ENCODE results near the gene RORC. TPM values are rescaled to one million over a fixed set of nuclear protein-coding genes. Genes with fewer than 3 reads are reported as not detected.

RORC gene
- polyA plus RNA-seq, 3 donors = 0.03 TPM; not detected in 2

DNA sequence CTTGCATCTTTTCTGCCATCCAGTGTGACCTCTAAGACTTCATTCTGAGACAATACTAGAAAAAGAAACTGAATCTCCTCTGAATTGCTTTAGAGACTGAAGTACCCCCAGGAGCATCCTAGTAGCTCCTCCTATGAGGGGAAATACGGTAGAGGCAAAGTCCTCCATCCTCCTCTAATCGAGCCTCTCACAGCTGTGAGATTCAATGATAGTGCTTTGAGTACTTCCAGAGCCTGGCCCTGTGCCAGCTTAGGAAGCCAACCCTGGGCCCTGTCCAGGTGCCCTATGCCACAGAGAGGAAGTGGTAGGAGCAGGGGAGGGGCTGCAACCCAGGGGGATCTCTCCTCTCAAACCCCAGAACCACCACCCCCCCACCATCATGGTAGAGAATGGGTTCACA is 10.7 kb downstream of the RORC start:
- no peaks in the 10 kb centered on the region for H3K36me3 Mint-ChIP-seq
- Histone ChIP-seq H3K79me2 (ENCODE audit: insufficient read depth, low read length) (no peaks in the 10 kb centered on the region), H3K9me3 (replicated peaks in 1 of 2; ENCODE audit: control insufficient read depth in 1 of 2, insufficient read depth in 1 of 2, low read length in 2 of 2) (no peaks in the 10 kb centered on the region), H3K4me3 (replicated peaks in 1 of 3; ENCODE audit: low read depth in 2 of 3, low read length in 3 of 3) (no peak overlapping the region), H2AFZ (ENCODE audit: insufficient read depth, low read depth, low read length, poor library complexity, severe bottlenecking) (no peak overlapping the region), H3K36me3 (replicated peaks in 1 of 2; ENCODE audit: control insufficient read depth in 1 of 2, insufficient read depth in 2 of 2, low read length in 2 of 2) (no peaks in the 10 kb centered on the region), H4K20me1 (ENCODE audit: insufficient read depth, low read length) (no peaks in the 10 kb centered on the region), H3K4me2 (replicated peaks; ENCODE audit: extremely low read depth, low read length, poor library complexity, severe bottlenecking) (no peak overlapping the region), H3K4me1 (ENCODE audit: control insufficient read depth in 1 of 2, insufficient read depth in 2 of 2, low read length in 2 of 2) (peaks cover 8 to 10% of the 10 kb centered on the region in 2 donors), H3K9ac (ENCODE audit: insufficient read depth, low read length, poor library complexity, severe bottlenecking) (no peak overlapping the region), H3K27ac (ENCODE audit: low read depth in 1 of 2, low read length in 2 of 2) (no peak overlapping the region), H3K27me3 (ENCODE audit: control insufficient read depth in 2 of 2, insufficient read depth in 2 of 2, low read length in 2 of 2) (no peaks in the 10 kb centered on the region)
- H3K9me3 Mint-ChIP-seq = no peaks in the 10 kb centered on the region
- no peak overlapping the region for H3K4me3 Mint-ChIP-seq
- DNase-seq = no peak
- H3K27me3 Mint-ChIP-seq (ENCODE audit: low read depth in 3 of 3) = peaks cover 10 to 12% (median 10%) of the 10 kb centered on the region in 3 donors
- TF ChIP-seq CTCF (IDR thresholded peaks at IDR 0.05) = no peak
- WGBS (ENCODE audit: insufficient coverage) = no CpG with 5 or more reads among the region's 2 CpGs
- H3K4me1 Mint-ChIP-seq = peaks cover 14% of the 10 kb centered on the region
- intact Hi-C loops (cut with micrococcal nuclease) = no loop called here
- no peak overlapping the region for H3K27ac Mint-ChIP-seq

DNA sequence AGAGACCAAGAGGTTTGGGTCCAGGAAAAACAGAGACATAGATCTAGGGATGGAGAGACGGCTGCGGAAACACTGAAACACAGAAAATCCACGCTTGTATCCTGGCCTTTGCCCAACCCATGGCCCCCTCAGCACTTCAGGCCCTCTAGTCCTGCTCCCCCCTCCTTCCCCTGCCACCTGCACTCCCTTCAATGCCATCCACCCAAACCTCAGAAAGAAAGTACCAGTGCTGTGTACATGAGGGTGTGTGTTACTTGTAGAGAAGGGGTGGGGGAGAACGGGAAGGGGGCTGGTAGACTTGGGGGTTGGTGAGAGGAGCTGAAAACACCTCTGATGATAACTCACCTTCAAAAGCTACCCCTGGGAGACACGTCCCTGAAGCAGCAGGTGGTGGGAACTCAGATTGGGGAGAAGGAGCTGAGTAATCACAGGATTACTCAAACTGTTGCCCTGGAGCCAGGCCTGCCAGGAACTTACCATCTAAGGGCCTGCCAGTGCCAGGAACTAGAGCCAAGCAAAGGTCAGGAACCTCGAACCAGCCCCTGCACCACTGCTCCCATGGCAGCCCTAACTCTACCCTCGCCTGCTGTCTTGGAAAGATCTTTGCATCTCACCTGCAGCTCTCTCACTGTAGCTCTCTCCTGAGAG is 11.5 kb downstream of the RORC start:
- Mint-ChIP-seq H3K9me3 (no peaks in the 10 kb centered on the region), H3K27ac (no peak overlapping the region), H3K27me3 (ENCODE audit: low read depth in 3 of 3) (peaks cover 11 to 14% (median 12%) of the 10 kb centered on the region in 3 donors), H3K4me3 (no peak overlapping the region), H3K4me1 (peaks cover 16% of the 10 kb centered on the region), H3K36me3 (no peaks in the 10 kb centered on the region)
- no peaks in the 10 kb centered on the region for H3K27me3 ChIP-seq (ENCODE audit: control insufficient read depth in 2 of 2, insufficient read depth in 2 of 2, low read length in 2 of 2)
- intact Hi-C loops (cut with micrococcal nuclease) = no loop called here
- H3K9me3 ChIP-seq (replicated peaks in 1 of 2; ENCODE audit: control insufficient read depth in 1 of 2, insufficient read depth in 1 of 2, low read length in 2 of 2) = no peaks in the 10 kb centered on the region
- no peak overlapping the region for H2AFZ ChIP-seq (ENCODE audit: insufficient read depth, low read depth, low read length, poor library complexity, severe bottlenecking)
- no peaks in the 10 kb centered on the region for H3K36me3 ChIP-seq (replicated peaks in 1 of 2; ENCODE audit: control insufficient read depth in 1 of 2, insufficient read depth in 2 of 2, low read length in 2 of 2)
- TF ChIP-seq CTCF (IDR thresholded peaks at IDR 0.05) = no peak
- no peak for DNase-seq
- H4K20me1 ChIP-seq (ENCODE audit: insufficient read depth, low read length) = no peaks in the 10 kb centered on the region
- H3K4me1 ChIP-seq (ENCODE audit: control insufficient read depth in 1 of 2, insufficient read depth in 2 of 2, low read length in 2 of 2) = peaks cover 8 to 10% of the 10 kb centered on the region in 2 donors
- WGBS (ENCODE audit: insufficient coverage) = 66% methylated on average over 6 of the region's 7 CpGs
- no peak overlapping the region for H3K4me2 ChIP-seq (replicated peaks; ENCODE audit: extremely low read depth, low read length, poor library complexity, severe bottlenecking)
- no peak overlapping the region for H3K9ac ChIP-seq (ENCODE audit: insufficient read depth, low read length, poor library complexity, severe bottlenecking)
- H3K27ac ChIP-seq (ENCODE audit: low read depth in 1 of 2, low read length in 2 of 2) = no peak overlapping the region
- H3K79me2 ChIP-seq (ENCODE audit: insufficient read depth, low read length) = no peaks in the 10 kb centered on the region
- H3K4me3 ChIP-seq (replicated peaks in 1 of 3; ENCODE audit: low read depth in 2 of 3, low read length in 3 of 3) = no peak overlapping the region
